ENCODE measurements around the gene HYCC1.
"Not testable (repeated sequence)": the region's sequence is repeated elsewhere in the genome, so short reads cannot be mapped to it uniquely, and the experiment has no call there.

The HYCC1 gene

DNA sequence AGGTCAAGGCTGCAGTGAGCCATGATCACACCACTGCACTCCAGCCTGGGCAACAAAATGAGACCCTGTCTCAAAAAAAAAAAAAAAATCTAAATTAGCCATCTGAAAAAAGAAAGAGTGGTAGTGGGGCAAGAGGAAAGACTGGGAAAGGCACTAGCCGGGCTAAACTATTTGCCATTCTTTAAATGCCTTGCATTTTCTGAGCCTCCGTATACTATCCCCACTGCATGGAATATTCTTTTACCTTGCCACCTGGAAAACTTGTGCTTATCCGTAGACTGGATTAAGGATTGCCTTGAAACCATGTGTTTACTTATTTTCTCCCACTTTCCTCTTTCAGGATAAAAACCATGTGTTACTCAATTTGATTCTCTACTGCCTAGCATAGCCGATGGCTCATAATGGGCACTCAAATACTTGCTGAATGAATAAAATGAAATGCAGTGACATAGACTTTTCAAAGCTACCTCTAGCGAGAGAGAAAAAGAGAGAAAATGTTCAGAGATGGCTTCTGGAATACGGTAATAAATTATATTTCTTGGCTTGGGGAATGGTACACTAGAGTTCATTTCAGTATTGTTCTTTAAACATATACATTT is 30.6 kb downstream of the HYCC1 start:
- no peak for DNase-seq

GRCh38 chr7:22980422-22980821 is 33.5 kb downstream of the HYCC1 start:
- no peak for DNase-seq

GRCh38 chr7:22979861-22980260 is 34.1 kb downstream of the HYCC1 start:
- no peak for DNase-seq

- no peak for DNase-seq
Observed at GRCh38 chr7:22979251-22979650, 34.7 kb downstream of the HYCC1 start.

GRCh38 chr7:22974636-22975035 is 39.3 kb downstream of the HYCC1 start:
- DNase-seq, result not testable (repeated sequence)

GRCh38 chr7:22972207-22972606 is 41.7 kb downstream of the HYCC1 start:
- no peak for DNase-seq

DNA sequence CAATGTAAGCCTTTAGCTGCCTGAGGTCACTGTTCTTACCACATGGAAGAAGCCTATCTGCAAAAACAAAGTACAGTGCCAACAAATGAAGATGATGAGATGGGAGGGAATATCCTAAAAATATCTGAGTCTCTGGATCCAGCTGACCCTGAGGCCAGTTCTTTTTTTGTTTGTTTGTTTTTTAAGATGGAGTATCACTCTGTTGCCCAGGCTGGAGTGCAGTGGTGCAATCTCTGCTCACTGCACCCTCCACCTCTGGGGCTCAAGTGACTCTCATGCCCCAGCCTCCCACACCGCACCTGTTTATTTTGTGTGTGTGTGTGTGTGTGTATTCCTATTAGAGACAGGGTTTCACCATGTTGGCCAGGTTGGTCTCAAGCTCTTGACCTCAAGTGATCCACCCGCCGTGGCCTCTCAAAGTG is 44.9 kb downstream of the HYCC1 start:
- DNase-seq, result no peak

All from stimulated activated CD4-positive, alpha-beta T cell treated with anti-CD3 and anti-CD28 coated beads, Interleukin-4, amount 100 ng/mL, for 1 hour (primary cell).